Nephron (organoid): ENCODE results near the gene MUC6.

Source experiments
- H3K27ac Mint-ChIP-seq, 3 experiments: 2 replicates each; pipeline ENCODE4 v1.8.0; 2020; ENCODE audit warnings: mixed read lengths in 3 of 3, mild to moderate bottlenecking in 2 of 3, moderate library complexity in 1 of 3
- H3K27me3 Mint-ChIP-seq: 2 replicates; pipeline ENCODE4 v1.8.0; 2021; ENCODE audit warnings: low read depth, mild to moderate bottlenecking, moderate library complexity, mixed read lengths
- H3K36me3 Mint-ChIP-seq: 2 replicates; pipeline ENCODE4 v1.8.0; 2020; ENCODE audit warnings: low read depth, mixed read lengths
- H3K4me1 Mint-ChIP-seq: 2 replicates; pipeline ENCODE4 v1.8.0; 2020; ENCODE audit warnings: mixed read lengths
- H3K4me3 Mint-ChIP-seq, 3 experiments: 2 replicates each; pipeline ENCODE4 v1.8.0; 2020; ENCODE audit warnings: mild to moderate bottlenecking in 3 of 3, mixed read lengths in 3 of 3, moderate library complexity in 2 of 3
- H3K9me3 Mint-ChIP-seq: 2 replicates; pipeline ENCODE4 v1.8.0; 2020; ENCODE audit warnings: mixed read lengths
- CTCF ChIP-seq, 3 experiments: fragments of 200-600 bp; sonication (generic); IDR thresholded peaks; one replicate each; pipeline ENCODE4 v1.5.0; 2021; ENCODE audit warnings: antibody characterized with exemption in 3 of 3; ENCODE audit not compliant: unreplicated experiment in 3 of 3

MUC6 gene

DNA sequence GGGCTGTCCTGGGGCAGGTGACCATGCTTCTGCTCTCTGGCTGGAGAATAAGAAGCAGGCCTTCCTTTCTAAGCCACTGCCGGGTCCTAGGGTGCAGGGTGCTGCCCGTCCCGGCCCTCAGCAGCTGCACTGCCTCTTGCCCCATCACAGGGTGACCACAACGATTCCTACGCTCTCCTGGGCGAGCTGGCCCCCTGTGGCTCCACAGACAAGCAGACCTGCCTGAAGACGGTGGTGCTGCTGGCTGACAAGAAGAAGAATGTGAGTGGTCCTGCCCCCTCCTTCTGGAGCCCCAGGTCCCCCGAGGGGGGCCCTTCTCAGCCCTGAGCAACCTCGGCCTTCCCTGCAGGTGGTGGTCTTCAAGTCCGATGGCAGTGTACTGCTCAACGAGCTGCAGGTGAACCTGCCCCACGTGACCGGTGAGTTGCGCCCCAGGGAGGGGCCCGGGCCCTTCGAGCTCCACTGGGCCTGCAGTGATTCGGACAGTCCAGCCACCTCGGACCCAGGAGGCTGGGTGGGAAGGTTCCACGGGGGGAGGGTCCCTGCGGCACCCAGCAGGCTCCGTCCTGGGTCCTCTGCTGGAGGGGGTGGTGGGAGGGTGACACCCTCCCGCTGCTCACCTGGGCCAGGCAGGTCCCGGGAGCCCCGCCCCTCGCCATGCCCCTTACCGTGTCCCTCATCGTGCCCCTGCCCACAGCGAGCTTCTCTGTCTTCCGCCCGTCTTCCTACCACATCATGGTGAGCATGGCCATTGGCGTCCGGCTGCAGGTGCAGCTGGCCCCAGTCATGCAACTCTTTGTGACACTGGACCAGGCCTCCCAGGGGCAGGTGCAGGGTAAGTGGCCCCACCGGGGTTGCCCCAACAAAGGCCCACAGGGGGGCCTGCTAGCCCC is 46.5 kb upstream of the MUC6 start:
- TF ChIP-seq CTCF (IDR thresholded peaks at IDR 0.05; ENCODE audit: unreplicated experiment in 3 of 3): no peak
- H3K27me3 Mint-ChIP-seq: no peaks in the 10 kb centered on the region
- no peaks in the 10 kb centered on the region for H3K4me1 Mint-ChIP-seq
- H3K27ac Mint-ChIP-seq: no peak overlapping the region
- no peaks in the 10 kb centered on the region for H3K36me3 Mint-ChIP-seq
- no peaks in the 10 kb centered on the region for H3K9me3 Mint-ChIP-seq
- no peak overlapping the region for H3K4me3 Mint-ChIP-seq

DNA sequence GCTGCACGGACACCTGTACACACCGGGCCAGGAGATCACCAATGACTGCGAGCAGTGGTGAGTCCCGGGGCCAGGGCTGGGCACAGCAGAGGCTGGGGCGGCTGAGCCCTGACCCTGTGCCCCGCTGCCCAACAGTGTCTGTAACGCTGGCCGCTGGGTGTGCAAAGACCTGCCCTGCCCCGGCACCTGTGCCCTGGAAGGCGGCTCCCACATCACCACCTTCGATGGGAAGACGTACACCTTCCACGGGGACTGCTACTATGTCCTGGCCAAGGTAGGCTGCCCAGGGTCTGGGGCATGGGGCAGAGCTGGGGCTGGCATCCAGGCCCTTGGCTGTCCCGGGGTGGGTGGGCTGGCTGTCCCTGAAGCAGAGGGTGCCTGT is 45.8 kb upstream of the MUC6 start:
- Mint-ChIP-seq H3K4me3 (no peak overlapping the region), H3K9me3 (no peaks in the 10 kb centered on the region), H3K27me3 (no peaks in the 10 kb centered on the region), H3K27ac (no peak overlapping the region), H3K4me1 (no peaks in the 10 kb centered on the region), H3K36me3 (no peaks in the 10 kb centered on the region)
- no peak for TF ChIP-seq CTCF (IDR thresholded peaks at IDR 0.05; ENCODE audit: unreplicated experiment in 3 of 3)

DNA sequence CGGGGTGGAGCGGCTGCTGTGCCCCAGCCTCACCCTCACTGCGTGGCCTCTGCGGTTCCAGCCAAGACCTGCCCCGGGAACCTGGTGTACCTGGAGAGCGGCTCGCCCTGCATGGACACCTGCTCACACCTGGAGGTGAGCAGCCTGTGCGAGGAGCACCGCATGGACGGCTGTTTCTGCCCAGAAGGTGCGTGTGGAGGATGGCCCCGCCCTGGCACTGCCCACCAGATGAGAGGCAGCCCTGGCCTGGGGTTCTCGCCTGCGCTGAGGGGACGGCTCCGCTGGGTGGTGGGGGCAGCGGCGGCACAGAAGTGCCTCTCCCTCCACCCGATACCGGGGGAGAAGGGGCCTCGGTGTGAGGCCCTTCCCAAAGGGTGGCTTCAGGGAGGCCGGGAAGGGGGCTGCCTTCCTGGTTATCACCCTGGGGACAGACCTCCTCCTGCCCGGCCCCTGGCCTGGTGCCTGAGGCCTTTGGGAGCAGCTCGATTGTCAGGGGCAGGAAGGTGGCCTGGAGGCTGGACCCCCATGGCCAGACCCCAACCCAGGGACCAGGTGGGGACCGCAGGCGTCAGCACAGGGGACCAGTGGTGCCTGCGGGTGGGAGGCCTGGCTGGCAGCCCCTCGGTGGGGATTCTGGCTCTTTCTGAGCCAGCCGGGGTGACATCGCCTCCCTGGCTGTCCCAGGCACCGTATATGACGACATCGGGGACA is 45.2 kb upstream of the MUC6 start:
- no peaks in the 10 kb centered on the region for H3K9me3 Mint-ChIP-seq
- TF ChIP-seq CTCF (IDR thresholded peaks at IDR 0.05; ENCODE audit: unreplicated experiment in 3 of 3): no peak
- no peaks in the 10 kb centered on the region for H3K4me1 Mint-ChIP-seq
- no peak overlapping the region for H3K27ac Mint-ChIP-seq
- H3K27me3 Mint-ChIP-seq: no peaks in the 10 kb centered on the region
- no peaks in the 10 kb centered on the region for H3K36me3 Mint-ChIP-seq
- no peak overlapping the region for H3K4me3 Mint-ChIP-seq

GRCh38 chr11:1078191-1078601 is 41.7 kb upstream of the MUC6 start:
- no peak overlapping the region for H3K4me3 Mint-ChIP-seq
- no peaks in the 10 kb centered on the region for H3K9me3 Mint-ChIP-seq
- H3K4me1 Mint-ChIP-seq: no peaks in the 10 kb centered on the region
- no peaks in the 10 kb centered on the region for H3K36me3 Mint-ChIP-seq
- H3K27me3 Mint-ChIP-seq: no peaks in the 10 kb centered on the region
- no peak for TF ChIP-seq CTCF (IDR thresholded peaks at IDR 0.05; ENCODE audit: unreplicated experiment in 3 of 3)
- H3K27ac Mint-ChIP-seq: no peak overlapping the region

GRCh38 chr11:1077417-1078119 is 41.0 kb upstream of the MUC6 start:
- Mint-ChIP-seq H3K4me3 (no peak overlapping the region), H3K36me3 (no peaks in the 10 kb centered on the region), H3K27ac (no peak overlapping the region), H3K4me1 (no peaks in the 10 kb centered on the region), H3K27me3 (no peaks in the 10 kb centered on the region), H3K9me3 (no peaks in the 10 kb centered on the region)
- no peak for TF ChIP-seq CTCF (IDR thresholded peaks at IDR 0.05; ENCODE audit: unreplicated experiment in 3 of 3)
